ENCODE data around the gene SEMA3F. TPM values are rescaled to one million over a fixed set of nuclear protein-coding genes. Genes with fewer than 3 reads are reported as not detected.

The SEMA3F gene
- polyA plus RNA-seq (2011; rRNA removed), result 14.7 and 17.1 TPM in 2 replicates
- 21.5 and 27.8 TPM in 2 replicates for polyA minus RNA-seq (2011; rRNA and poly(A)+ RNA removed)

- Histone ChIP-seq H3K4me3 (ENCODE audit: low read depth, low read length) (peak within 1 kb of the TSS; percentile 69), H3K27me3 (ENCODE audit: control insufficient read depth, insufficient read depth, low read length) (peaks cover 6% of the 10 kb centered on the region), H3K9me3 (ENCODE audit: control insufficient read depth, insufficient read depth, low read length) (no peaks in the 10 kb centered on the region), H3K27ac (ENCODE audit: low read depth, low read length) (no peak within 1 kb of the TSS)
- DNase-seq (ENCODE audit: low read depth, low spot score), result no peak
- POLR2A ChIA-PET, result no interaction called here
- CTCF ChIA-PET, result no interaction called here
- TF ChIP-seq CTCF (IDR thresholded peaks at IDR 0.05; ENCODE audit: low read depth, low read length), result no peak
Measured at GRCh38 chr3:50154840-50155490, at the start of gene SEMA3F. TSS of gene SEMA3F (plus strand) at chr3:50155324. CDS start at chr3:50159623, 4,299 bp downstream.

GRCh38 chr3:50111757-50112156 is 43.4 kb upstream of the SEMA3F start:
- Histone ChIP-seq H3K27ac (ENCODE audit: low read depth, low read length) (no peak overlapping the region), H3K27me3 (ENCODE audit: control insufficient read depth, insufficient read depth, low read length) (no peaks in the 10 kb centered on the region), H3K4me3 (ENCODE audit: low read depth, low read length) (no peak overlapping the region), H3K9me3 (ENCODE audit: control insufficient read depth, insufficient read depth, low read length) (no peaks in the 10 kb centered on the region)
- POLR2A ChIA-PET, result no interaction called here
- DNase-seq (ENCODE audit: low read depth, low spot score), result no peak
- CTCF ChIA-PET, result interaction anchor here (1.1 kb wide), 1 partner anchor 11 kb away, joined by 3 read pairs; no protein-coding TSS in a partner anchor
- TF ChIP-seq CTCF (IDR thresholded peaks at IDR 0.05; ENCODE audit: low read depth, low read length), result no peak

GRCh38 chr3:50112462-50112861 is 42.7 kb upstream of the SEMA3F start:
- H3K9me3 ChIP-seq (ENCODE audit: control insufficient read depth, insufficient read depth, low read length), result no peaks in the 10 kb centered on the region
- no peaks in the 10 kb centered on the region for H3K27me3 ChIP-seq (ENCODE audit: control insufficient read depth, insufficient read depth, low read length)
- H3K4me3 ChIP-seq (ENCODE audit: low read depth, low read length), result no peak overlapping the region
- TF ChIP-seq CTCF (IDR thresholded peaks at IDR 0.05; ENCODE audit: low read depth, low read length), result no peak
- no peak overlapping the region for H3K27ac ChIP-seq (ENCODE audit: low read depth, low read length)
- DNase-seq (ENCODE audit: low read depth, low spot score), result no peak
- ChIA-PET POLR2A (interaction anchor here (0.7 kb wide), 1 partner anchor 309 kb away, joined by 7 read pairs; no protein-coding TSS in a partner anchor), CTCF (interaction anchor here (1.0 to 1.1 kb wide), 2 partner anchors 9 to 12 kb away, joined by 3 read pairs; no protein-coding TSS in a partner anchor)

- no peak for TF ChIP-seq CTCF (IDR thresholded peaks at IDR 0.05; ENCODE audit: low read depth, low read length)
- no peak overlapping the region for H3K27ac ChIP-seq (ENCODE audit: low read depth, low read length)
- DNase-seq (ENCODE audit: low read depth, low spot score), result no peak
- no peak overlapping the region for H3K4me3 ChIP-seq (ENCODE audit: low read depth, low read length)
- CTCF ChIA-PET, result interaction anchor here (0.7 to 2.1 kb wide), 3 partner anchors 71 to 182 kb away, joined by 5 to 8 read pairs (median 6); no protein-coding TSS in a partner anchor
- no peaks in the 10 kb centered on the region for H3K9me3 ChIP-seq (ENCODE audit: control insufficient read depth, insufficient read depth, low read length)
- POLR2A ChIA-PET, result interaction anchor here (0.7 to 1.0 kb wide), 2 partner anchors 21 to 104 kb away, joined by 3 to 4 read pairs; no protein-coding TSS in a partner anchor
- no peaks in the 10 kb centered on the region for H3K27me3 ChIP-seq (ENCODE audit: control insufficient read depth, insufficient read depth, low read length)
Measured at GRCh38 chr3:50117120-50117519, 38.0 kb upstream of the SEMA3F start.

- H3K27me3 ChIP-seq (ENCODE audit: control insufficient read depth, insufficient read depth, low read length), result no peaks in the 10 kb centered on the region
- TF ChIP-seq CTCF (IDR thresholded peaks at IDR 0.05; ENCODE audit: low read depth, low read length), result no peak
- H3K27ac ChIP-seq (ENCODE audit: low read depth, low read length), result no peak overlapping the region
- no peak overlapping the region for H3K4me3 ChIP-seq (ENCODE audit: low read depth, low read length)
- ChIA-PET POLR2A (interaction anchor here (1.0 kb wide), 1 partner anchor 23 kb away, joined by 3 read pairs; no protein-coding TSS in a partner anchor), CTCF (interaction anchor here (0.5 to 2.1 kb wide), 4 partner anchors 62 to 108 kb away, joined by 3 to 8 read pairs (median 6); no protein-coding TSS in a partner anchor)
- DNase-seq (ENCODE audit: low read depth, low spot score), result no peak
- no peaks in the 10 kb centered on the region for H3K9me3 ChIP-seq (ENCODE audit: control insufficient read depth, insufficient read depth, low read length)
Measured at GRCh38 chr3:50118237-50118636, 36.9 kb upstream of the SEMA3F start.

All from AG04450 (cell line).